ENCODE data around the gene OBSL1.
A peak's percentile ranks its signal among the peaks of the same experiment; 100 is the strongest.

The OBSL1 gene

GRCh38 chr2:219538504-219538951 lies 32.8 kb downstream of the OBSL1 start:
- H3K4me3 Mint-ChIP-seq, result no peak overlapping the region
- H3K9me3 Mint-ChIP-seq, result no peaks in the 10 kb centered on the region
- H3K36me3 Mint-ChIP-seq (ENCODE audit: insufficient read depth), result peaks cover 8% of the 10 kb centered on the region
- no peak overlapping the region for H3K27ac Mint-ChIP-seq (ENCODE audit: low read depth)
- DNase-seq (ENCODE audit: low spot score in 2 of 2), result no peak
- H3K4me1 Mint-ChIP-seq, result peaks cover 8% of the 10 kb centered on the region
- peaks cover 16% of the 10 kb centered on the region for H3K27me3 Mint-ChIP-seq
- ATAC-seq (replicated peaks; ENCODE audit: extremely low read depth, poor library complexity, severe bottlenecking), result no peak

- H3K36me3 Mint-ChIP-seq (ENCODE audit: insufficient read depth), result peaks cover 8% of the 10 kb centered on the region
- H3K9me3 Mint-ChIP-seq, result no peaks in the 10 kb centered on the region
- H3K4me1 Mint-ChIP-seq, result peaks cover 8% of the 10 kb centered on the region
- no peak overlapping the region for H3K27ac Mint-ChIP-seq (ENCODE audit: low read depth)
- no peak overlapping the region for H3K4me3 Mint-ChIP-seq
- DNase-seq (ENCODE audit: low spot score in 2 of 2) (no peak), ATAC-seq (replicated peaks; ENCODE audit: extremely low read depth, poor library complexity, severe bottlenecking) (no peak)
- H3K27me3 Mint-ChIP-seq, result peaks cover 23% of the 10 kb centered on the region
These were observed 33.5 kb downstream of the OBSL1 start for GRCh38 chr2:219537657-219538488.

- no peak overlapping the region for H3K4me3 Mint-ChIP-seq
- H3K27ac Mint-ChIP-seq (ENCODE audit: low read depth), result no peak overlapping the region
- DNase-seq (ENCODE audit: low spot score in 2 of 2) (no peak), ATAC-seq (replicated peaks; ENCODE audit: extremely low read depth, poor library complexity, severe bottlenecking) (no peak)
- H3K36me3 Mint-ChIP-seq (ENCODE audit: insufficient read depth), result peaks cover 5% of the 10 kb centered on the region
- H3K27me3 Mint-ChIP-seq, result peaks cover 32% of the 10 kb centered on the region
- no peaks in the 10 kb centered on the region for H3K4me1 Mint-ChIP-seq
- no peaks in the 10 kb centered on the region for H3K9me3 Mint-ChIP-seq
These were observed 34.4 kb downstream of the OBSL1 start for GRCh38 chr2:219536967-219537366.

- Mint-ChIP-seq H3K4me3 (no peak overlapping the region), H3K27me3 (peaks cover 36% of the 10 kb centered on the region), H3K9me3 (no peaks in the 10 kb centered on the region), H3K36me3 (ENCODE audit: insufficient read depth) (peaks cover 5% of the 10 kb centered on the region), H3K4me1 (no peaks in the 10 kb centered on the region), H3K27ac (ENCODE audit: low read depth) (no peak overlapping the region)
- DNase-seq (ENCODE audit: low spot score in 2 of 2) (no peak), ATAC-seq (replicated peaks; ENCODE audit: extremely low read depth, poor library complexity, severe bottlenecking) (no peak)
These were observed 34.9 kb downstream of the OBSL1 start for GRCh38 chr2:219536425-219536824.

GRCh38 chr2:219533930-219534661 lies 37.2 kb downstream of the OBSL1 start:
- no peak for DNase-seq (ENCODE audit: low spot score in 2 of 2)
- H3K4me3 Mint-ChIP-seq, result no peak overlapping the region
- peaks cover 59% of the 10 kb centered on the region for H3K27me3 Mint-ChIP-seq
- H3K27ac Mint-ChIP-seq (ENCODE audit: low read depth), result no peak overlapping the region
- no peak for ATAC-seq (replicated peaks; ENCODE audit: extremely low read depth, poor library complexity, severe bottlenecking)
- peaks cover 5% of the 10 kb centered on the region for H3K36me3 Mint-ChIP-seq (ENCODE audit: insufficient read depth)
- no peaks in the 10 kb centered on the region for H3K9me3 Mint-ChIP-seq
- H3K4me1 Mint-ChIP-seq, result no peaks in the 10 kb centered on the region

- Mint-ChIP-seq H3K4me1 (no peaks in the 10 kb centered on the region), H3K27me3 (peaks cover 77% of the 10 kb centered on the region), H3K9me3 (no peaks in the 10 kb centered on the region), H3K27ac (ENCODE audit: low read depth) (no peak overlapping the region), H3K36me3 (ENCODE audit: insufficient read depth) (peaks cover 2% of the 10 kb centered on the region), H3K4me3 (no peak overlapping the region)
- no peak for ATAC-seq (replicated peaks; ENCODE audit: extremely low read depth, poor library complexity, severe bottlenecking)
- DNase-seq (ENCODE audit: low spot score in 2 of 2), result no peak
These were observed 39.0 kb downstream of the OBSL1 start for GRCh38 chr2:219532378-219532649.

GRCh38 chr2:219531639-219532377 lies 39.5 kb downstream of the OBSL1 start:
- no peak for ATAC-seq (replicated peaks; ENCODE audit: extremely low read depth, poor library complexity, severe bottlenecking)
- Mint-ChIP-seq H3K27me3 (peaks cover 82% of the 10 kb centered on the region), H3K4me3 (no peak overlapping the region), H3K9me3 (no peaks in the 10 kb centered on the region), H3K36me3 (ENCODE audit: insufficient read depth) (no peaks in the 10 kb centered on the region), H3K4me1 (no peaks in the 10 kb centered on the region), H3K27ac (ENCODE audit: low read depth) (no peak overlapping the region)
- DNase-seq (ENCODE audit: low spot score in 2 of 2), result no peak

GRCh38 chr2:219530048-219530963 lies 41.0 kb downstream of the OBSL1 start:
- peaks cover 91% of the 10 kb centered on the region for H3K27me3 Mint-ChIP-seq
- no peaks in the 10 kb centered on the region for H3K36me3 Mint-ChIP-seq (ENCODE audit: insufficient read depth)
- H3K4me3 Mint-ChIP-seq, result no peak overlapping the region
- H3K27ac Mint-ChIP-seq (ENCODE audit: low read depth), result no peak overlapping the region
- H3K9me3 Mint-ChIP-seq, result no peaks in the 10 kb centered on the region
- ATAC-seq (replicated peaks; ENCODE audit: extremely low read depth, poor library complexity, severe bottlenecking) (peak; percentile 89), DNase-seq (ENCODE audit: low spot score in 2 of 2) (peak; percentile 71 to 84)
- H3K4me1 Mint-ChIP-seq, result no peaks in the 10 kb centered on the region

GRCh38 chr2:219527472-219527871 lies 43.9 kb downstream of the OBSL1 start:
- no peak overlapping the region for H3K27ac Mint-ChIP-seq (ENCODE audit: low read depth)
- H3K27me3 Mint-ChIP-seq, result peaks cover 93% of the 10 kb centered on the region
- no peaks in the 10 kb centered on the region for H3K36me3 Mint-ChIP-seq (ENCODE audit: insufficient read depth)
- ATAC-seq (replicated peaks; ENCODE audit: extremely low read depth, poor library complexity, severe bottlenecking) (no peak), DNase-seq (ENCODE audit: low spot score in 2 of 2) (no peak)
- H3K4me1 Mint-ChIP-seq, result no peaks in the 10 kb centered on the region
- no peak overlapping the region for H3K4me3 Mint-ChIP-seq
- no peaks in the 10 kb centered on the region for H3K9me3 Mint-ChIP-seq

GRCh38 chr2:219527076-219527394 lies 44.3 kb downstream of the OBSL1 start:
- ATAC-seq (replicated peaks; ENCODE audit: extremely low read depth, poor library complexity, severe bottlenecking), result no peak
- no peak overlapping the region for H3K27ac Mint-ChIP-seq (ENCODE audit: low read depth)
- H3K36me3 Mint-ChIP-seq (ENCODE audit: insufficient read depth), result peaks cover 1% of the 10 kb centered on the region
- H3K4me1 Mint-ChIP-seq, result peaks cover 2% of the 10 kb centered on the region
- no peak for DNase-seq (ENCODE audit: low spot score in 2 of 2)
- H3K4me3 Mint-ChIP-seq, result no peak overlapping the region
- no peaks in the 10 kb centered on the region for H3K9me3 Mint-ChIP-seq
- peaks cover 93% of the 10 kb centered on the region for H3K27me3 Mint-ChIP-seq

- Mint-ChIP-seq H3K27me3 (peaks cover 95% of the 10 kb centered on the region), H3K27ac (ENCODE audit: low read depth) (no peak overlapping the region), H3K4me1 (peaks cover 8% of the 10 kb centered on the region), H3K36me3 (ENCODE audit: insufficient read depth) (peaks cover 2% of the 10 kb centered on the region), H3K9me3 (no peaks in the 10 kb centered on the region), H3K4me3 (no peak overlapping the region)
- DNase-seq (ENCODE audit: low spot score in 2 of 2) (no peak), ATAC-seq (replicated peaks; ENCODE audit: extremely low read depth, poor library complexity, severe bottlenecking) (no peak)
These were observed 44.8 kb downstream of the OBSL1 start for GRCh38 chr2:219526320-219527075.
